Activated CD4-positive, alpha-beta T cell treated with anti-CD3 and anti-CD28 coated beads, Interleukin-2, amount 50 U/mL, for 1 hour (primary cell): ENCODE measurements around the gene RIN3.

ENCODE experiments used
- DNase-seq: peaks from one replicate; pipeline ENCODE4 v3.0.0-alpha.2; 2020

RIN3 gene

DNA sequence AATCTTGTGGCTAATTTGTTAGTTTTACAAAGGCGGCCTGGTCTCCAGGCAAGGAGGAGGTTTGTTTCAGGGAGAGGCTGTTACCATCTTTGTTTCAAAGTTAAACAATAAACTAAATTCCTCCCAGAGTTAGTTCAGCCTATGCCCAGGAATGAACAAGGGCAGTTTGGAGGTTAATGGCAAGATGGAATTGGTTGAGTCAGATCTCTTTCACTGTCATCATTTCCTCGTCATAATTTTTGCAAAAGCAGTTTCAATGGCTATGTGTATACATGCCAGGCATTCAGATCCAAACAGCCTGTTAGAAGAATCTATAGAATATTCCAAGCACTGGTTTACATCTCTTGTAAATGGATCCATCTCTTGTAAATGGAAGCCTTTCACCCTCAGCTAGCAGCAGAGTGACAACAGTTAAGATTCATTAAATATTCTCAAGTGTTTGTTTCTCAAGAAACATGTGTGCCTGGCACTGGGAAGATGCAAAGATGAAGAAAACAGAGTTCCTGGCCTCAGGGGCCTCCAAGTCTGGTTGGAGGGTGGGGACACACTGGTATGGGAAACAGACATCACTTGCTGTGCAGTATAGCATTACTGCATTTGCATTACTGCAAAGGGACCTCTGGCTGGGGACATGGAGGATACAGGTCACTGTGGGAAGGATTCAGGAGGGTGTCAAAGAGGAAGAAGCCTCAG lies 65.8 kb downstream of the RIN3 start:
- no peak for DNase-seq

DNA sequence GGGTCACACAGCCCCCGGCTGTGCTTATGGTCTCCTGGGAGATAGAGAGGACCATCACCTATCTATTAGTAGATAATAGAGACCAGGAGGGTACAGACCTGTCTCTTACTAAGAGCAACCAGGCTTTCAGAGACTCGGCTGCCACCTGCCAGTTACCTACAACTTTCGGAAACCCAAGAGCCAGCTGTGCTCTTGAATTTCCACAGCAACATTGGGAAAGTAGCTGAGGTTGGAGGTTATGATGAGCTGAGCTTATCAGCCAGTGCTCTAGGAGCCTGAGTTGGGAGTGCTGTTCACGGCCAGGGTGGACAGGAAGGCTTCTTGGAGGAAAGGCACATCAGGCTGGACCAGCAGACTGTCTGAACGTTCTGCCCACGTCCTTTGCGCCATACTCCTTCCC lies 67.6 kb downstream of the RIN3 start:
- DNase-seq: no peak

DNA sequence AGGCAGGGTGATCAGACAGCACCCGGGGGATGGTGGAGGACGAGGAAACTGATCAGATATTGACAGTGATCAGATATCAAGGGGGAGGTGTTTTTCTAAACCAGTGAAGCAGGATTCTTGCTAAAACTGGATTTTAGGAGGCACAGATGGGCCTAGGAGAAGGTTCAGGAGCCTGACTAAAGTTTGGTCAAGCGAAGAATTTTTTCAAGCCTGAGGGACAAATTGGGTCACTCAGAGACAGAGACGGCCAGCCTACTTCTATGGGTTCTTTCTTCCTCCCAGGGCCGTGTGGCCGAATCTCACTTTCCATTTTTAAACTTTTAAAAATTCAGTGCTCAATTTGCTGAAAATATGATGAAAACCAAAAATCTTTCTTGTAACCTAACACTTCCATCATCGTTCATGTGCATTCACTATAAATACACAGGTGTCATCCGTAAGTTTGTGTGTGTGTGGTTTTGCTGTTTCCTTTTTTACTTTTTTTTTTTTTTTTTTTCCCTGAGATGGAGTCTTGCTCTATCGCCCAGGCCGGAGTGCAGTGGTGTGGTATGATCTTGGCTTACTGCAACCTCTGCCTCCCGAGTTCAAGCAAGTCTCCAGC lies 68.5 kb downstream of the RIN3 start:
- DNase-seq: no peak

DNA sequence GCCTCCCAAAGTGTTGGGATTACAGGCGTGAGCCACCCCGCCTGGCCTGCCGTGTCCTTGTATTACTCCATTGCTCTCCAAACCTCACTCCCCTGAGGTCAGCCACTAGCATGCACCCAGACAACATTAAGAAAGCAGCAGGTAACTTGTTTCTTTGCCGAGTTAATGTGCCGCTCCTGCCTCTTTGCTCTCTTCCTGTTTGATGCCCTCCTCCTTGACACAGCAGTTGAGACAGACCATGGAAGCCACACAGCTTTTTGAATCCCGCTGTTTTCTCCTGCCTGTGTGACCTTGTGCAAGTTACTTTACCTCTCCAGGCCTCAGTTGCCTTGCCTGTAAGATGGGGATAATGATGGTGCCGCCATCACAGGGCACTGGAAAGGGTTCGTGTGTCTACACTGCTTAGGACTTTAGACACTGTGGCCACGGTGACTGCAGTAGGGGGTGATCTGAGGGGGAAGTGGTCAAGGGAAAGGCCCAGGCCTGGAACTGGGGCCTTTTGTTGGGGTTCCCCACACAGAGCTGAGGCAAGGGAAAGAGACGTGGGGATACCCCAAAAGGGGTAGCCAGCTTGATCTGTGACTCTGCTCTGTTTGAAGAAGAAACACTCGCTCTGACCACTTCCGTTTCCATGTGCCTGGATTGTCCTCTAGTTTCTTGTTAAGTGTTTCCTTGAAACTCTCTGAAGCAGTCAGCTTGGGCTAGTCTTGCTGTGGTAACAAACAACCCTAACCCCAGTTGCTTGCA lies 69.3 kb downstream of the RIN3 start:
- no peak for DNase-seq

DNA sequence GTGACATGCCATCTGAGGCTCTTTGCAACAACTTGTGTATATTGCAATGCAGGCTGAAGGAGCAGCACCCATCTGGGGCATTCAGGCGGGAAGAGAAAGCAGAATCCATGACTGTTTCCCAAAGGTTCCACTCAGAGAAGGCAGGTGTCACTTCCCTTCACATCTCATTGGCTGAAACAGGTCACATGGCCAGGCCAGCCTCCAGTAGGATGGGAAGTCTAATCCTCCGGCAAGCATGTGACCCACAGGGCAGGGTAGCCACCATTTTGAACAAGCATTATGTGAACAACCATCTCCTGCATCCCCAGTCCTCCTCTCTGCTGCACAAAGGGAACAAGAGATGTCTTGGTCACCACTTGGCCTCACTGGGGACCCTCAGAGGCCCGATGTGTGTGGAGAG lies 70.6 kb downstream of the RIN3 start:
- no peak for DNase-seq

DNA sequence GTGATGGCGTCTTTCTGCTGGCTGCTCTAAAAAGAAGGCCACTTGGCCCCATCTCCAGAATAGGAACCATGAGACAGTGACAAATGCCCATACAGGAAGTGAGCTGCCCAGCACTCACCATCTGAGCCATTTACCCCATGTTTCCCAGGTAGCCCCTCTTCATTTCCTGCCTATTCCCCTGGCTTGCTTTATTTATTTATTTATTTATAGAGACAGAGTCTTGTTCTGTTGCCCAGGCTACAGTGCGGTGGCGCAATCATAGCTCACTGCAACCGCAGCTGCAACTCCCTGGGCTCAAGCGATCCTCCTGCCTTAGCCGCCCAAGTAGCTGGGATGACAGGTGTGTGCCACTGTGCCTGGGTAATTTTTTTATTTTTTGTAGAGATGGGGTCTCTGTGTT lies 71.2 kb downstream of the RIN3 start:
- no peak for DNase-seq

DNA sequence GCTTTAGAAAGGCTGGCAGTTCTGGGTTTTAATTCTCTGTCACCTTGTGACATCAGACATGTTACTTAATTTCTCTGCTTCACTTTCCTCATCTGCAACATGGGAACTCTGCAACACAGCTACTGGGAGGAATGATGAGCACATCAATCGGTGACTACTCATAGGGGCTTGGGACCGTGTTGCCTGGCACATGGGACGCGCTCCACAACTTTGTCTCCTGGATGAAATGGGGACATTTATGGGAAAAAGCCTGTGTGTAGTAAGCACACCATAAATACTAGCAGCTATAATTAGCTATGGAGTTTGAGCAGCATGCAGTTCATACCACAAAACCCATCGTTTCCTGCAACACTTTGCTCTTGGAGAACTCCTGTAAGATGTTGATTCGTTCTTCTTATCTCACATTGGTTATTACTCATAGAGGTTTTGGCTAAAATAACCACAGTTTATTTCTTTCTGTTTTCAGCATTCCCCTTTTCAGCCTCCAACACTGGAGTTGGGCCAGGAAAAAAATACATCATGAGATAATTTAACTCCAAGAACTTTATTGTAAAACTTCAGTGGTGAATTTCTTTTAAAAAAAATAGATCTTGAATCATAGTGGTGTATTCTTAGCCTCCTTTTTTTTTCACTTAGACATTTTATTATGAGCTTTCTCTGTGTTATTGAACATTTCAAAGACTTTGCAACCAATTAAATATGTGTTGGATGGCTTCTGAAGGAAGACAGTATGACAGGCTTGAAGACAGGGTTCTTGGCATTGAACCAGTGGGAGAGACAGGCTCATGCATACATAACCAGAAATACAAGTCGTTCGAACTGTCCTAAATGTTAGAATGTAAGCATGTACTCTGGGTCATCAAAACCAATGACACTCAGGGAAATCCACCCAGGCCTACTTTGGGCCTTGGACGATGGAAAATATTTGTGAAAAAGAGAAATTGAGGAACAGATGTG lies 72.7 kb downstream of the RIN3 start:
- DNase-seq: no peak

DNA sequence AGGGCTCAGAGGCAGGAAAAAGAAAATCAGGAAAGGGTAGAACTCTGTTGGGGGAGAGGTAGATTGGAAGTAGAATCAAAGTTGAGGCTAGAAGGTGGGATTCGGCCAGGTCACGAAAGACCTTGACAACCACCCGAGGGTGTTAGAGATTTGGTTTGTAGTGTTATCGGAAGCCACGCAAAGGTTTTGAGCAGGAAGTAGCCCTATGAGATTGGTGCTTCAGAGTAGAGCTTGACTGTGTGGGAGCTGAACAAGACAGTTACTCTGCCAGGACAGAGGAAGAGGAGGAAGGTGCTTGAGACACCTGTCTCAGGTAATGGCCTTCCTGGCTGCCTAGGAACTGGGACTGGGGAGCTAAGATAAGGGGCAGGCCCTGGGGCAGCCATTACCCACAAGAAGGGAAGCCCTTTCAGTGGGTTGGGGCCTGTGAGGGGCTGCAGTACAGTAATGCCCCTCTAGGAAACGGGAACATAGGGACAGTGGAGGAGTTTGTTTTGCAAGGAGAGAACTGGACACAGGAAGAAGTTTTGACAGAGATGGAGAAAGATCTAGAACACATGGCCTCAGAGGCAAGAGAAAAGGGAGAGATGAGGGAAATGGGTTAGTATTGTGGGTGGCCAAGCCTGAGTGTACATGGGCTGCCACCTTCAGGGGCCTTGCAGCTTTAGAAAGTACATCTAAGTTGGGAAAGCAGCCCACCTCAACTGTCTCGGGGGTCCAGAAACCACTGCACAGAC lies 73.5 kb downstream of the RIN3 start:
- no peak for DNase-seq

DNA sequence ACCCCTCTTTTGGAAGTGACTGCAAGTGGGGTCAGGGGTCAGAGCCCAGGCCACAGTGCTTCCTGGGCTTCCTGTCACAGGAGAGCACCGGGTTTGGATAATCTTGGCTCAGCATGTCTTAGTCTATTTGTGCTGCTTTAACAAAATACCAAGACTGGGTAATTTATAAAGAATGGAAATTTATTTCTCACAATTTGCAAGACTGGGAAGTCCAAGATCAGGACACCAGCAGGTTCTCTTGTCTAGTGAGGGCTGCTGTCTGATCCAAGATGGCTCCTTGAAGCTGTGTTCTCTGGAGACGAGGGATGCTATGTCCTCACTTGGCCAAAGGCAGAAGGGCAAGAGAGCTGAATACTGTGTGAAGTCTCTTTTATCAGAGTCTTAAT lies 74.1 kb downstream of the RIN3 start:
- DNase-seq: no peak

DNA sequence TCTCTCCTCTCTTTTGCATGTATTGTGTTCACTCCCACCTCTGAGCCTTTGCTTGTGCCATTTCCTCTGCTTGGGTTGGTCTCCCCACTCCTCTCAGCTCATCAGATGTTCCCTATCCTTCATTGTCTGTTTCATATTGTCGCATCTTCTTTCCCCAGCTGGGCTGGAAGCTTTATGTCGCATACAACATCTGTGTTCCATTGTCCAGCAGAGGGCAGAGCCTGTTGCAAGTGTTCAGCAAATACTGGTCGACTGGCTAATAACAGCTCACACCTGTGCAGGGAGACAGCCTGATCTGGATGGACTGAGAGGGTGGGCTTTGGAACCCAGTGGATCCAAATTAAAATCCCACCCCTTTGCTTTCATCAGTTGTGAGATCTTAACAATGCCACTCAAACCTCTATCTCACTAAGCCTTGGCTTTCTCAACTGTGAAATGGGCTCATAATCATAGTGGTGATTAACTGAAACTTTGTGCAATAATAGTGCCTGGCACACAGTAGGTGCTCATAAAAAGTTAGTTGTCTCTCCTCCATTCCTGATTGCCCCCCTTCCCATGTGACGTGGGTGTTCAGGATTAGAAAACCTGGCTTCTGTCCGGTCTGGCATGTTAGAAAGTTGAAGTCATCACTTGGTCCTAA lies 75.8 kb downstream of the RIN3 start:
- DNase-seq: no peak

DNA sequence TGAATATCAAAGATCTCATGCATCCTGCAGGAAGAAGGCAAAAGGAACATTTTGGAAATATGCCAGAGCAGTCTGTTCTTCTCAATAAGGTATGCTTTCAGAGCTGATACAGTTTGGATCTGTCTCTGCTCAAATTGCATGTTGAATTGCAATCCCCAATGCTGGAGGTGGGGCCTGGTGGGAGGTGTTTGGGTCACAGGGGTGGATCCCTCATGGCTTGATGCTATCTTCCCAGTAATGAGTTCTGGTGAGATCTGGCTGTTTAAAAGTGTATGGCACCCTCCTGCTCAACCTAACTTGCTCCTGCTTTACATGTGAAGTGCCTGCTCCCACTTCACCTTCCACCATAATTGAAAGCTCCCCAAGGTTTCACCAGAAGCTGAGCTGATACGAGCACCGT lies 76.6 kb downstream of the RIN3 start:
- no peak for DNase-seq

DNA sequence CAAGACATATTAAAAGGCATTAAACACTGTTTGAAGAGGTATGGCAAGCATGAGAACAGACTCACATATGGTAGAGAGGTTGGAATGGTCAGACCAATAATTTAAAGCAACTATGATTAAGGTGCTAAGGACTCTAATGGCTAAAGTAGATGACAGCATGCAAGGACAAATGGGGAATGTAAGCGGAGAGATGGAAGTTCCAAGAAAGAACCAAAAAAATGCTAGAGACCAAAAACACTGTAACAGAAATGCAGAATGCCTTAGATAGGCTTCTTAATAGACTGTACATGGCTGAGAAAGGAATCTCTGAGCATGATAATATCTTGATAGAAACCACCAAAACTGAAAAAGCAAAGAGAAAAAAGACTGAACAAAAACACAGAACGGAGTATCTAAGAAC lies 77.4 kb downstream of the RIN3 start:
- DNase-seq: no peak

DNA sequence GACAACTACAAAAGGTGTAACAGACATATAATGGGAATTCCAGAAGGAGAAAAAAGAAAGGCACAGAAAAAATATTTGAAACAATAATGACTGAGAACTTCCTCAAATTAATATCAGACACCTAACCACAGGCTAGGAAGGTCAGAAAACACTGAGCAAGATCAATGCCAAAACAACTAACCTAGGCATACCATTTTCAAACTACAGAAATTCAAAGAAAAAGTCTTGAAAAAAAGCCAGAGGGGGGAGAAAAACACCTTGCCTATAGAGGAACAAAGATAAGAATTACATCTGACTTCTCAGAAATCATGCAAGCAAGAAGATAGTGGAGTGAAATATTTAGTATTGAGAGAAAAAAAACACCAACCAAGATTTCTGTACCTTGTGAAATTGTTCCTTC lies 77.8 kb downstream of the RIN3 start:
- no peak for DNase-seq

DNA sequence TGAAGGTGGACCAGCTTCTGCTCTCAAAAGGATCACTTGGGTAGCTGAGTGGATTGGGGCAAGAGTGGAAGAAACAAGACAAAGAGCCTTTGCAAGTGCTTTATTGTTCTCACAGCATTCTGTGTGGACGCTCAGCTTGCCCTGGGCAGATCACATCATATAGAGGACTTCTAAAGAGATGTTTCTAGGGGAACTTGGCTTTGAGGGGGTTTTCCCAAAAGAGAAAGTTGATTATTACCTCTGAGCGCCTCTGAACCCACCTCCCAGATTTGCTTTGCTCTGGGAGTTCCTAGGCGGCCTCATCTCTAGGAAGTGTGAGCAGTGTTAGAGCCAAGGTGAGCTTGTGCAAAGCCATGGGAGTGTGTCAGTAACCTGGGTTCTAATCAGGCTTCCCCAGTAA lies 81.7 kb downstream of the RIN3 start:
- no peak for DNase-seq

DNA sequence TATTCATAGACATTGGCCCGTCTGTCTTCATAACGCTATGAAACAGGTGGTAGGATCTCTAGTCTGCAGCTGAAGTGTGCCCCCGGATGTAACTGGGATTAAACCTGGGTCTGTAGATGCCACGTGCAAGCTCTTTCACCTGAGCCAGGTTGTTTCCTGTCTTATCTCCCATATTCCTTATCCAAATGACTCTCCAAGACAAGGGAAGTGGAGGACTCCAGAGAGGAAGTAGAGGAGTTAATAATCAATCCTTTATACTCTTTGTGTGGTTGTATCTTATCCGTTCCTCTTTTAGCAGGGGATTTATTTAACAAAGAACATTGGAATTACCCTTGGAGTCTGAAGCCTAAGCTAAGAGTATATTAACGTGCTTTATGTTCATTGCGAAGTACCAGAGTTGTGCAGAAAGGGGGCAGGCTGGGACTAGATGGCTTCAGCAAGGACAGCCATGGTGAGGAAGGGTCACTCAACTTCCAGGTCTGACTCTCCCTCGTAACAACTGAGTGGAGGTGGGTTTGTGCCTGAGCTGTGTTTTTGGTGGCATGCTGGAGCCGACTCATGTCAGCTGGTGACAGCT lies 82.8 kb downstream of the RIN3 start:
- no peak for DNase-seq

DNA sequence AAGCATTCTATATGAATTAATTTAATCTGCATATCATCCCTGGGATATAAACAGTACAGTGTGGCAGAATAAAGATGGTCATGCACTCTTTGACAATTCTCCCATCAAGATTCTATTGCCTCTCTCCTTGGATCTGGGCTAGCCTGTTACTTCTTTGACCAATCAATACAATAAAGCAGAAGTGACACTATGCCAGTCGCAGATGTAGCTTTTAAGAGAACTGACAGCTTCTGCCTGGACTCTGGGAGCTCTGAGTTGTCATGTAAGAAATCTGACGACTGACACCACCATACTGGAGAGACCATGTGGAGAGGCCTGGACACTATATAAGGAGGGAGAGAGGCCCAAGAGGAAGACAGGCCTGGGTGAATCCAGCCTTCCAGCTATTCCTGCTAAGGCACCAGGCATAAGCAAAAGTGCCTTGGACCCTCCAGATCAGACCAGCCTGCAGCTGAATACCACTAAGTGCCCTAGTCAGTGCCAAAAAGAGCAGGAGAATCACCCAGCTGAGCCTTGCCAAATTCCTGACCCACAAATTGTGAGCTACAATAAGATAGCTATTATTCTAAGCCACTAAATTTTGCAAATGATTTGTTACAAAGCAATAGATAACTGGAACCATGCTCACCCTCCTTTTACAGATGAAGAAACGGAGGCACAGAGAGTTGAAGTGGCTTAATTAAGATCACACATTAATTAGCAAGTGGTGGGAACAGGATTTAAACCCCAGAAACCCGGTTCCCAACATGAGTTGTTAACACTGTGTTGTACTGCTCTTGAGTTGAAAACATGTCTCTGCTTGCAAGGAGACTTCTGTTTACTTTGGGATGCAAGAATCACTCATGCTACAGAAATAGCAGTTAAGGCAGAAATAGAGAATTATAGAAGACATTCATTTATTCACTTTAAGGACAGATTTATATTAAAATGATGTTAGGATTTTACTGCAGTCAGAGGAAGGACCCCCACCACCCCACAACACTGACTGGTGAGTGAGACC lies 84.6 kb downstream of the RIN3 start:
- no peak for DNase-seq

DNA sequence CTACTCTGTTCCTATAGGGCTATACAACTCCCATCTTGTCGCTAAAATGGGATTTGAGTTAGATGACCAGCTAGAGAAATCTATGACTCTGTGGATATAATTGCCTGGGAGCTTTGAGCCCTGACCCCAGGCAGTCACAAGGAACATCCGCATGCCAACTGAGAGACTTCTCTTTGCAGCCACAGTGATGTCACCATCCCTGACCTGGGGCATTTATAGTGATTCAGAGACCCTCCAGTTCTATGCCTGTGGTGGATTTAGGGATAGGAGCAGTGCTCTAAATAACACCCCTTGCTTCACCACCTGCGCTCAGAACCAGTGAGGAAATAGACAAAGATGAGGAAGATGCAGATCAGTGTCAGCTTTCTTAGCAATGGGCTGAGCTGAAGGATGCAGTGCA lies 86.2 kb downstream of the RIN3 start:
- DNase-seq: no peak

DNA sequence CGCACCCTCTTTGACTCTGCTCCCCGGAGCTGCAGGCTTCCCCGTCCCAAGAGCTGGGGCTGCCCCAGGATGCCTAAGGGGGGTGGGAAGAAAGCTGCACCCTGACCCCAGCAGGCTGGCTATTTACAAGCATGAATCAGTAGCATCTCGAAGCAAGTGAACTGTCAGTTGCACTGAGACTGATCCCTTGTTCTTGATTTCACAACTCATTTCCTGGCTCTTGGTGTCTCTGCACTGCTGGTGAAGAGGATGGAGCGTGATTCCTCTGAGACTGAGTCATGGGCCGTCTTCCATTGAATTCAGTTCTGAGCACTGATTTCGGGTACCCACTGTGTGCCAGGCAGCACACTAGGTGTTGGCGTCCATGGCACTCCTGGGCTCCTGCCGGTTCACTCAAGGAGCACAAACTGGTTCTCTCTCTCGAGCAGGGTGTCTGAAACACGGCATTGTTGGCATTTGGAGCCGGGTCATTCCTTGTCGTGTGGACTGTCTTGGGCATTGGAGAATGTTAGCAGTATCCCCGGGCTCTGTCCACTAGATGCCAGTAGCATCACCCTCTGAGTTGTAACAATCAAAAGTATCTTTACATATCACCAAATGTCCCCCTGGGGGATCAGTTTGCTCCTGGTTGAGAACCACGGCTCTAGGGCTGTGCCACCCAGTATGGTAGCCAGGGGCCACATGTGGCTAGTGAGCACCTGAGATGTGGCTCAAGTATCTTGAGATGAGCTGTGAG lies 86.9 kb downstream of the RIN3 start:
- DNase-seq: no peak

DNA sequence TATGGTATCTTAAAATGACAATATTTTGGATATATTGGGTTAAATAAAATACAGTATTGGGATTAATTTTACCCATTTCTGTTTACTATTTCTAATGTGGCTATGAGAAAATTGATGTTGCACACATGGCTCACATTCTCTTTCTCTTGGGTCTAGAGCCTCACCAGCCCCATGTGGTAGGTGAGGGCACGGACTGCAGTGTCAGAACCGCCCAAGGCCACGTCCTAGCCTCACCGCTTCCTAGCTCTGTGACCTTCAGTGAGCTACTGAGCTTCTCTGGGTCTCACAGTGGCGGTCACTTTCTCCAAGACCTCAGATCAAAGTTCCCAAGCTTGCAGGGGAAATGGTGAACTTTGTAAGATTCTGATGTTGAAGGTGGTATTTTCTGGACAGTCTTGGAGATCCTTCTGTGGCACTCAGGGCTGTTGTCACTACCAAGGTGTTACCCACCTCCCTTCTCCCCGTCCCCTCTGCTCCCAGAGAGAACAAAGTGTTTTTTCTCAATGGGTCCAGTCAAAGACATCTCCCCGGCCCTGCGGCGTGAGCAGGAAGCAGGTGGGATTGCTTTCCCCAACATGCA lies 87.6 kb downstream of the RIN3 start:
- DNase-seq: no peak
